EL (cell line): ENCODE data around the gene PITX3.
A peak's percentile ranks its signal among the peaks of the same experiment; 100 is the strongest.
"Not testable (repeated sequence)": the region's sequence is repeated elsewhere in the genome, so short reads cannot be mapped to it uniquely, and the experiment has no call there.

Source experiments
- DNase-seq: peaks from one replicate; pipeline ENCODE4 v3.0.0-alpha.2; 2016

The PITX3 gene

DNA sequence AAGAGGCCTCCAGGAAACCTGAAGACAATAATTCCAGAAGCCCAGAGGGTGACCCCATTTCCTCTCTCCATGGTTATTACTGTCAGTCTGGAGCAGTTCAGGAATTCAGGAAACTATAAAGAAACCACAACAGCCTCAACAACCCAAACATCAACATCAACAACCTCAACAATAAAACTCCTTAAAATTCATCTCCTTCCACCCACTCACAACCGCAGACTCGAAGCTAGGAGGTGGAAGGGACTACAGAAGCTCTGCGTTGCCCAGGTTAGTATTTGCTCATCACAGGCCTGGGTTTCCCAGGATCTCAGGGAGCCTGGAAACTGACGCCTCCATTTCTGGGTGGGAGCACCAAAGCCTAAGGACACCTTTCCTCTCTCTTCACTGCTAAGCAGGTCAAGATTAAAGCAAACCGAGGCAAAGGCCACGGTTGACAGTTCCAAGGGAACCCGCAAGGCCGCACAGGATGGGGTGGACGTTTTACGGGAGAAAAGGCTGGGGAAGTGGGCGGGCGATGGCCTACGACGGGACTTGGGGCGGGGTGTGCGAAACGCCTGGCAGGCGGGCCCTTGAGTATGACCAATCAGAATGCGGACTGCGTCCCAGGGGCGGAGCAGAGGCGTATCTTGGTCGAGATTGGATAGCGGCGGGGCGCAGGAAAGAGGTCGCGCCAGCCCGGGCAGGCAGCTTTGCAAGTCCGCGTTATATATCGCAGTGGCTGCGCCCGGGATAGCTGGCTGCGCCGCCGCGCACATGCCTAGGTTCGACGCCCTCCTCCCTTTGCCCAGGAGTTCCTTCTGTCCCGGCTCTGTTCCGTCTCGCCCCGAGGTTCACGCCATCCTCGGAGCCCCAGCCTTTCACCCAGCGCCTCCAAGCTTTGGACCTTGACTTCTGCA lies 15.4 kb downstream of the PITX3 start, which contains the start of gene ELOVL3:
Gene ELOVL3, plus strand, starts transcription at position 654 of the 896 bp plus-strand sequence. CDS start 250 bp downstream, outside the sequence.
- peak; percentile 92 for DNase-seq

DNA sequence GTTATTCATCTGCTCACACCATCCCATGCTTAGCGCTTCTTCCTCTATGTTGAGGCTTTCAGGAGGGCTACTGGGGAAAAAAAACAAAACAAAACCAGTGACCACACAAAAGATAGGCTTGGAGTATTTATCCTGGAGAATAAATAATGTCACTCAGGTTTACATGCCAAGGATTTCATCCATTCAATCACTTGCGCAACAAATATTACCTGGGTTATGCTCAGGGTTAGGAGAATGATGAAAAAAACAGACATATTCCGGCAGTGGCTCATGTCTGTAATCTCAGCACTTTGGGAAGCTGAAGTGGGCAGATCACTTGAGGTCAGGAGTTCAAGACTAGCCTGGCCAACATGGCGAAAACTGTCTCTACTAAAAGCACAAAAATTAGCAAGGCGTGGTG lies 18.5 kb downstream of the PITX3 start:
- no peak for DNase-seq

DNA sequence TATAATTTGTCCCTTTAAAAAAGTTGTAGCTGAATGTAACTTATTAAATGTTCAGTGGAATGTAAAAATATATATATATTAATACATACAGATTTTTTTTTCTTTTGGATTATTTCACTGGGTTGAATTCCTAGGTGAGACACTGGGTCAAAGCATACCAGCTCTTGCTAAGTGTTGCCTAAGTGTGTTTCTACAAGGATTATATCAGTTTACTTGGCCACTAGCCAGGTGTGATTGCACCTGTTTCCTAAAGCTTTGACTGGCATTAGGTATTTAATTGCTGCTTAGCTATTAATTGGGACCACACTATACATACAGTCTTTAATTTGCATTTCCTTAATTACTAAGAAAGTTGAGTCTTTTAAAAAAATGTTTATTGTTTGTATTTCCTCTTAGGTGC lies 20.7 kb downstream of the PITX3 start:
- no peak for DNase-seq

DNA sequence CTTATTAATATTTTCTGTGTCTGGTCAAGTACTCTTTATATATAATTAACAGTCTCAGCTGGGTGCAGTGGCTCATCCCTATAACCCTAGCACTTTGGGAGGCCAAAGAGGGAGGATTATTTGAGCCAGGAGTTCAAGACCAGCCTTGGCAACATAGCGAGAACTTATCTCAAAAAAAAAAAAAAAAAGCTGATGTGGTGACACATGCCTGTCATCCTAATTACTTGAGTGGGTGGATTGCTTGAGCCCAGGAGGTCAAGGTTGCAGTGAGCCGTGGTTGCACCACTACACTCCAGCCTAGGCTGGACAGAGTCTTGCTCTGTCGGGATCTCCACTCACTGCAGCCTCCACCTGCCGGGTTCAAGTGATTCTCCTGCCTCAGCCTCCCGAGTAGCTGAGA lies 21.9 kb downstream of the PITX3 start:
- no peak for DNase-seq

DNA sequence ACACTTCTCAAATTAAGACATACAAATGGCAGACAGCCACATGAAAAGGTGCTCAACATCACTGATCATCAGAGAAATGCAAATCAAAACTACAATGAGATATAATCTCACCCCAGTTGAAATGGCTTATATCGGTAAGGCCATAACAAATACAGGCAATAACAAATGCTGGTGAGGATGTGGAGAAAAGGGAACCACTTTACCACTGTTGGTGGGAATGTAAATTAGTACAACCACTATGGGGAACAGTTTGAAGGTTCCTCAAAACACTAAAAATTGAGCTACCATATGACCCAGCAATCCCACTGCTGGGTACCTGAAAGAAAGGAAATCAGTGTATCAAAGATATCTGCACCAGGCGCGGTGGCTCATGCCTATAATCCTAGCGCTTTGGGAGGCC lies 27.7 kb downstream of the PITX3 start:
- not testable (repeated sequence) for DNase-seq

DNA sequence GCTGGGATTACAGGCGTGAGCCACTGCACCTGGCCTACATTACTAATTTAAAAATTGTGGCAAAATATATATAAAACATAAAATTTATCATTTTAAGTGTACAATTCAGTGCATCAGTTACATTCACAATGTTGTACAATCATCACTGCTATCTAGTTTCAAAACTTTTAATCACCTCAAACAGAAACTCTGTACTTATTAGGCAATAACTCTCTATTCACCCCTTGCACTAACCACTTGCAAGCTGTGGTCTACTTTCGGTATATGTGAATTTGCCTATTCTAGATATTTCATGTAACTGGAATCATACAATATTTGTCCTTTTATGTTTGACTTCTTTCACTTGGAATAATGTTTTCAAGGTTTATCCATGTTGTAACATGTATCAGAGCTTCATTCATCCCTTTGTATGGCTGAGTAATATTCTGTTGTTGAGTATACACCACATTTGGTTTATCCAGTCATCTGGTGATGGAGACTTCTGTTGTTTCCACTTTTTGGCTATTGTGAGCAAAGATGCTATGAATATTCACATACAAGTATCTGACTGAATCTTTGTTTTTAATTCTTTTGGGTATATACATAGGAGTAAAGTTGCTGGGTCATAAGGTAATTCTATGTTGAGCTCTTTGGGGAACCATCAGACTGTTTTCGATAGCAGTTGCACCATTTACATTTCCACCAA lies 29.6 kb downstream of the PITX3 start:
- DNase-seq = no peak

DNA sequence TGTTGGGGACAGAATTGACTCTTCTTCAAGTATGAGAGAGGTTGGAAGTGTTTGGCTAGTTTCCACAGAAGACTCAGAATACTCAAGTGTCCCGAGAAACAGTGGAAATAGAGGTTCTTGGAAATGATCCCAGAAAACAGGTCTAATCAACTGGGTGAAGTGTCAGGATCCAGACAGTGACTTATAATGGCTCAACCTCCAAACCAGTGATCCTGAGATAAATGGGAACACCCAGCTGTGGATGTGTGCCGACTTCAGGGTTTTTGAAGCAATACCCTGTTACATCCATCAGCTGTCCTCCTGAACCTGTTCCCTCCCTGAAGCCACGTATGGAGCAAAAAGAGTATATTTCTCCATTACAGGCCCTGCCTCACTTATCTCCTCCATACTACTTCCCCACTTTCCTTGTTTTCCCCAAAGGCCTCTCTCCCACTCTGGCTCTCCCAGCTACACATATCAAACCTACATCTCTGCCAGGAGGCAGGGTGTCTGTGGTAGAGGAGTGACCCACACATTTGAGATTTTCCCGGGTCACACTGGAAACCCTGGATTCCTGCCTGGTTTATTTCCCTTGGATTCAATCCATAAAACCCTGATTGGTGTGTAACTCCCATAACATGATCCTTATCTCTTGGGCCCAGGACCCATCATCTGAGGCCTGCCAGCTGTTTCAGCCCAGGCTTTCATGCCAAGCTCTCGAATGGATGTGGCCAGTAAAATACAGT lies 32.8 kb downstream of the PITX3 start:
- peak; percentile 65 for DNase-seq

DNA sequence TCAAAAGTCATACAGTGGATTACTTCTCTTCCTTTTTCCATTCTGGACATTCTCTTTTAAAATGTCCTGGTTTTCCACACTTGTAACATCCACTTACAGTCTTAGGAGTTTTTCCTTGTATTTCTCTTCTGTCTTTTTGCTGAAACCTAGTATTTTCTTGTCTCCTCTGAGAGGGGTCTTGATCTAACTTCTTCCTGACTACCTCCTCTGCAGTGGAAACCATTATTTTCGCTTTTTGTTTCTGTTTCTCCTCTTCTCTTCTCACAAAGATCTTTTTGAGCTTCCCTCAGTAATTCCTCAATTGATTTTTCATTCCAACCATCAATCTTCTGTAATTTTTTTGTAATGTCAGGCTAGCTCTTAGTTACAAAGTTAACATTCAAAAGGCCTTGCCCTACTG lies 38.9 kb downstream of the PITX3 start:
- no peak for DNase-seq

DNA sequence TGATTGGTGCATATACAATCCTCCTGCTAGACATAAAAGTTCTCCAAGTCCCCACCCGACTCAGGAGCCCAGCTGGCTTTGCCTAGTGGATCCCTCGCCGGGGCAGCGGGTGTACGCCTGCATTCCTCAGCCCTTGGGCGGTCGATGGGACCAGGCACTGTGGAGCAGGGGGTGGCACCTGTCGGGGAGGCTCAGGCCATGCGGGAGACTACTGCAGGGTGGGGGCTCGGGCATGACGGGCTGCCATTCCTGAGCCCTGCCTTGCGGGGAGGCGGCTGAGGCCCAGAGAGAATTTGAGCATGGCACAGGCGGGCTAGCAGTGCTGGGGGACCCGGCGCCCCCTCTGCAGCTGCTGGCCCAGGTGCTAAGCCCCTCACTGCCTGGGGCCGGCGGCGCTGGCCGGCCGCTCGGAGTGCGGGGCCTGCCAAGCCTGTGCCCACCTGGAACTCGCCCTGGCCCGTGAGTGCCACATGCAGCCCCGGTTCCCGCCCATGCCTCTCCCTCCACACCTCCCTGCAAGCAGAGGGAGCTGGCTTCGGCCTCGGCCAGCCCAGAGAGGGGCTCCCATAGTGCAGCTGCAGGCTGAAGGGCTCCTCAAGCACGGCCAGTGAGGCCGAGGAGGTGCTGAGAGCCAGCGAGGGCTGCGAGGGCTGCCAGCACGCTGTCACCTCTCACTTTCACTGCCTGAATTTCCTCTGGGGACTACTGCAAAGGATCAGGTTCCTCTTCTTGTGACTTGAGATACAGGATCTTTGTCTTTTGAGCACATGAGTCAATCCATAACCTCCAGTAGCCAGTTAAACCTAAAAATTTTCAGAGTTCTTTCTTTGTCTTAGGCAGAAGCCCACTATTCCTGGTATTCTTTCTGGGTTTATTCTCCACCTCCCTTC lies 40.3 kb downstream of the PITX3 start:
- DNase-seq = no peak

DNA sequence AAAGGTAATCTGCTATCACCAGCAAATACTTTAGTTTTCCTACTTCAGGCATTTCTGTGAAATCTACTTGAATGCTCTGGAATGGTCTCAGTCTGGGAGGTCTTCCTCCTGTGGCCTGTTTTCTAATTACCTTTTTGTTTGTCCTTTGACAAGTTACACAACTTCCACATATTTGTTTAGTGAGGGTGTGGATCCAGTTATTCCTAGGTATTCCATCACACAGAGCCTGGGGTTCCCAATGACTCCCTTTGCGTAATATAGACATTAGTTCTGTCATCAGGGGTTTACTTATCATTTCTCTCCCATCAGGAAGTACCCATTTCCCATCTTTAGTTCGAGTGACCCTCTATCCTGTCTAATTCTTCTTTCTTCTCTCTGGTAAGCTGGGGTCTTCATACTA lies 43.3 kb downstream of the PITX3 start:
- no peak for DNase-seq

DNA sequence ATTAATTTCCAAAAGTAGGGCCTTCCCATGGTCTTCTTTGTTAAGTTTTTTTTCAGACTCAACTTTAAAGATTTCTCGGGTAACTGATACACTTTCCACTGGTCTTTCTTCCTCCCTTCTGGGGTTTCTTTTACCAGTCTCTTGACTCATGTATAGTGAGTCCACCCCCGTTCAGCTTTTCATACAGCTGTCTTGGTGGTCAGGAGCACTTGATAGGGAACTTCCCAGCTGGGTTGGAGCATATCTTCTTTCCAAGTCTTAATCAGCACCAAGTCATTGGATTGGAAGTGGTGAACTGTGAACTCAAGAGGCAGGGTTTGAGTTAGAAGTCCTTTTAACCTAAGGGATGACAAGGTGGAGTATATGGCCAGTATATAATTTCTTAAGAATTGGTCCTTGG lies 44.4 kb downstream of the PITX3 start:
- DNase-seq = no peak

DNA sequence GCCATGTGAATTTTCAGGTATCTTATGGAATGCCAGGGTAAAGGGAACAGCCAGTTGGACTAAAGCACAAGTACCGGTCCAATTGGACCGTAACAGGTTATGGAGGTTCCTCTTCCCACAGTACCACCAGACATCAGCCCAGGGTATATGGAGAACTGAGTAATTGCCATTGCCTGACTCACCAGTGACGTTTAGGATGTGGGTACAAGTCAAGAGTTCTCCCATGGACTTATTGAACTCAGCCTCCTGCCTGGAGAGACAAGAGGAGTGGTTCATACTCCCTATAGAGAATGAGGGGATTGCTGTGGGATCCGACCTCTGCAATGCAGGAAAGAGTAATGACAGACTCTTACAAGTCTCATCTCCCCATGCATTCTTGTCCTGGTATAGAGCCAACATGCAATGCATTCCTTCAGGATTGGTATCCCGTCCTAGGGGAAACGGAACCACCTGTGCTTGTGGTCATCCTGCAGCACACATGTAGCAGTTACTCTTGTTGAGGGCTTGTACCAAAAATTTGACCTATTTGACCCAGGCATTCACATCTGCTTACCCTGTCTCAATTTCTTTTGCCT lies 45.9 kb downstream of the PITX3 start:
- peak; percentile 26 for DNase-seq

DNA sequence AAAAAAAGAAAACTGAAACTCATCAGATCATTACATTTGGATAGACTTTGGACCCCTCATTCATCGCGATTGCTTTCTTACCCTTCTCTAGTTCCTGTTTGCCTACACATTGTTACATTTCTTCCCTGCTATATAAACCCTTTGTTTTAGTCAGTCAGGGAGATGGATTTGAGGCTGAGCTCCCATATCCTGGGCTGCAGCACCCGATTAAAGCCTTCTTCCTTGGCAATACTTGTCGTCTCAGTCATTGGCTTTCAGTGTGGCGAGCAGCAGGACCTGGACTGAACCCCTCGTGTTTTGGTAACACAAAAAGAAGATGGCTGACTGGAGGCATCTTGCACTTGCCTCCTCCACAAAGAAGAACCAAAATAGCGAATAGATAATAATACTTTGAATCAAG lies 49.4 kb downstream of the PITX3 start:
- DNase-seq = no peak

DNA sequence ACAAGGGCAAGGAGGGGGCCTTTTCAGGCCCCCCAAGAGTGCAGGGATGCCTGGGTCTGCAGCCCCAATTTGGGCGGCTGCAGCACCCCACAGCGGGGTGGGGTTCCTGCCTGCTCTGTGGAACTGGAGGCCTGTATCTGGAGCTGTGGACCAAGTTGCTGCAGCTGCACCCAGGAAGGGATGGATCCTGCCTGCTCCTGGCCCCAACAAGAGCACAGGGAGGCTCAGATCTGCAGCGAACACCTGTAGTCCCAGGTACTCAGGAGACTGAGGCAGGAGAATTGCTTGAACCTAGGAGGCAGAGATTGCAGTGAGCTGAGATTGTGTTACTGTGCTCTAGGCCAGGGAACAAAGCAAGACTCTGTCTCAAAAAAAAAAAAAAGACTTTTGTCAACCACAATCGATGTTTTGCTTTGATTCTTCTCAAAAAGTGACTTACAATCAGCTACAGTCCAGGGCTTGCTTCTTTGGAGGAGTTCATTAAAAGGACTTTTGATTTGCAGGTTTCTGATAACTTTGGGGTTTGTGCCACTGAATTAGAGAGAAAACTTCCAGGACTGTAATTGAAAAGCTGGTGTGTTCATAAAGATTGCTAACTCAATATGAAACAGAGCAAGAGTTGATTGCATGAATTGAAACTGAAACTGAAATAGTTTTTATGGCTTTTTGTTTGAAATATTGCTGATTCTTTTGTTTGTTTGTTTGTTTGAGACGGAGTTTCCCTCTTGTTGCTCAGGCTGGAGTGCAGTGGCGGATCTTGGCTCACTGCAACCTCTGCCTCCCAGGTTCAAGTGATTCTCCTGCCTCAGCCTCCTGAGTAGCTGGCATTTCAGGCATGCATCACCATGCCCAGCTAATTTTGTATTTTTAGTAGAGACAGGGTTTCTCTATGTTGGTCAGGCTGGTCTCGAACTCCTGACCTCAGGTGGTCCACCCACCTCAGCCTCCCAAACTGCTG lies 52.1 kb downstream of the PITX3 start:
- DNase-seq = not testable (repeated sequence)

DNA sequence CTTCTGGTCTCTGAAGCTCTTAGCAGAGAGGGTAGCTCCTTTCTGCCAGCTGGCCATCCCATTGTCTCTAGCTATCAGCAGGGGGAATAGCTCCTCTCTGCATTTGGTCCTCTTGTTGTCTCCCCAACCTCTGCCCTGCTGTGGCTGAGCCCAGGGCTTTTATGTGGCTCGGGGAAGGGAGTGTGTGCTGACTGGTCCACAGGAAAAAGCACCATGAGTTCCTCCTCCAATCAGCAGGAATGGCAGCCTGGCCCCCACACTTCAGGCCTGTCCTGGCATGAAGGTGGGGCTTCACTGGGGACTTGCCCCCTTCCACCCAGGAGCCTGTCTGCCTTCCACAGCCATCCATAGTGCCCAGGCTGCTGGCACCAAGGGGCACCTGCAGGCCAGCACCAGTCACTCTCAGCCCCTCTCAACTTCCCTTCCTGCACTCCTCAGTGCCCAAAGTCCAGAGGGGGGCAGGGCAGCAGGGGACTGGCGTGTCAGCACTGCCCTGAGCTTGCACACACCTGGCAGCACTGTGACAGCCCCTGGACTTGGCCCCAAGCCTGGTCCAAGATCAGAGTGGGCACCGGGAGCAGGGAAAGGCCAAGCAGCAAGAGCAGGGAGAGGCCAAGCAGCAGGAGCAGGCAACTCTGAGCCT lies 52.9 kb downstream of the PITX3 start:
- no peak for DNase-seq

DNA sequence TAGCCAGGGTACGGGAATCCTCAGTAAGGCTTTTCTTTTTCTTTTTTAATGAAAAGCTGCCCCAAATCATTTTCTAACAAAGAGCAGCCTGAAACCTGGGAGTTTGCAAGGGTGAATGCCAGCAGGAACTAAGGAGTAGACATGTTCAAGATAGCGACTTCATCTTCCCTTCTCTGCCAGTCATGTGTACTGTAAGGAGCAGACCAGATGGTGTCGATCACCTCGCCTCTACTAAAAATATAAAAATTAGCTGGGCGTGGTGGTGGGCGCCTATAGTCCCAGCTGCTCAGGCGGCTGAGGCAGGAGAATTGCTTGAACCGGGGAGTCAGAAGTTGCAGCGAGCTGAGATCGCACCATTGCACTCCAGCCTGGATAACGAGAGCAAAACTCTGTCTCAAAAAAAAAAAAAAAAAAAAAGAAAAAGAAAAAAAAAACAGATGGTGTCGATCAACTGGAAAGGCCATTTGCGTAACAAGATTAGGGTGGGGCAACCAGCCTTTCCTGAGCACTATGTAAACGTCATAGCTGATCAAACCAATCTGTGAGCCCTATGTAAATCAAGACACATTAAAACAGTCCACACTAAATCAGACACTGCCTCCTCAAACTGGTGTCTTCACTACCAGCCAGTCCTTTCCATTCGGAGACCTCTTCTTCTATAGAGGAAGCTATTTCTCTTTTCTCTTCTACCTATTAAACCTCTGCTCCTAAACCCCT lies 55.3 kb downstream of the PITX3 start:
- DNase-seq = no peak

DNA sequence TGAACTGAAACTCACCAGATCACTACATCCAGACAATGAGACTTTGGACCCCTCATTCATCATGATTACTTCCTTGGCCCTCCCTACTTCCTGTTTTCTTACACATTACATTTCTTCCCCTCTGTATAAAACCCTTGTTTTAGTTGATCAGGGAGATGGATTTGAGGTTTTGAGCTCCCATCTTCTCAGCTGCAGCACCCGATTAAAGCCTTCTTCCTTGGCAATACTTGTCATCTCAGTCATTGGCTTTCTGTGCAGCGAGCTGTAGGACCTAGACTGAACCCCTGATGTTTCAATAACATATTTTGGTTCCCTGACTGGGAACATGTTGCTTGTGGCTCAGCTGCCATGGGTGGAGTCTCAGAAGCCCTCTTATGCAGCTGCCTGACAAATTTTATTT lies 56.0 kb downstream of the PITX3 start:
- DNase-seq = no peak

DNA sequence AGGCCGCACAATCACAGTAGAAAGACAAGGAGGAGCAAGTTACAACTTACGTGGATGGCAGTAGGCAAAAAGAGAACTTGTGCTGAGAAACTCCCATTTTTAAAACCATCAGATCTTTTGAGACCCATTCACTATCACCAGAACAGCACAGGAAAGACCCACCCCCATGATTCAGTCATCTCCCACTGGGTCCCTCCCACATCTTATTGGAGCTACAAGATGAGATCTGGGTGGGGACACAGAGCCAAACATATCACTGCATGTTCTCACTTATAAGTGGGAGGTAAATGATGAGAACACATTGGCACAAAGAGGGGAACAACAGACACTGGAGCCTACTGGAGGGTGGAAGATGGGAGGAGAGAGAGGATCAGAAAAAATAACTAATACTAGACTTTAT lies 56.7 kb downstream of the PITX3 start:
- no peak for DNase-seq
